MM.1S (cell line): Measurements from ENCODE around the gene PRODH.

Experiments used
- EZH2 ChIP-seq: fragments of 300-600 bp; sonication (generic); optimal IDR thresholded peaks from 2 replicates; pipeline ENCODE3; 2017; ENCODE audit warnings: low read depth, mild to moderate bottlenecking, antibody characterized with exemption, low read length, mixed read lengths
- EZH2phosphoT487 ChIP-seq: fragments of 300-600 bp; sonication (generic); IDR thresholded peaks from 2 replicates; pipeline ENCODE4 v1.6.1; 2018; ENCODE audit warnings: antibody characterized with exemption, low read length
- TF ChIP-seq, protein P1 (sequence below): fragments of 300-600 bp; sonication (generic); IDR thresholded peaks from 2 replicates; pipeline ENCODE4 v1.5.1; 2016; ENCODE audit warnings: antibody characterized with exemption, low read length, mixed read lengths

DNA sequence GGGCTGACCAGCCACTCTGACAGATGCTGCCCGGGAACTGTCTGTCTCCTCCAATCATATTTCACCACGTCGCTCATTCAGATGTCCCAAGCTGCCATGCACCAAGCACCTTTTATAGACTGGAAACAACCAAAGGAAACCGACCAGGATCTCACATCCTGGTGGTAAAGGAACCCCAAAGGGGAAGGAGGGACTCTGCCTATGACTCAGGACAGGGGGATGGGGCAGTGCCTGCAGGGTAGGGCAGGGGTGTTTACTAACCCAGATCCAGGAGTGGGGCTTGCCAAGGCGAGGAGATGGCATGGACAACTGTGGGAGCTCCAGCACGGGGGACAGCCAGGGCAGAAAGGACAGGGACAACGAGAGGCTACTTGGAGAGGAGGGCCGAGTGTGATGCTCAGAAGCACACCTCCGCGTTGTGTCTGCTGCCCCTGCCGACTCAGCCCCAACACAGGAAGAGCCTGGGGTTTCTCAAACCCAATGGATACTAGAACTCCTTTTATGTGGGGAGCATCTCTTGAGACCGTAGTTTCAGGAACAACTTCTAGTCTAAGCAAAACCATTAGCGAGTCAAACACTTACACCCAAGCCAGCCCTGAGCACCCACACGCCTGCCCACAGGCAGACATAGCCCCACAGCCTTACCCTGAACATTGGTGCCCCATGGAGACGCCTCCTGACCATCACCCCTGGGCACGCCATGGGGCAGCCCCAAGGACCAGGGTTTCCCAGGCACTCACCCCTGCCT is 4.0 kb downstream of the PRODH start:
- TF ChIP-seq, protein P1, sequence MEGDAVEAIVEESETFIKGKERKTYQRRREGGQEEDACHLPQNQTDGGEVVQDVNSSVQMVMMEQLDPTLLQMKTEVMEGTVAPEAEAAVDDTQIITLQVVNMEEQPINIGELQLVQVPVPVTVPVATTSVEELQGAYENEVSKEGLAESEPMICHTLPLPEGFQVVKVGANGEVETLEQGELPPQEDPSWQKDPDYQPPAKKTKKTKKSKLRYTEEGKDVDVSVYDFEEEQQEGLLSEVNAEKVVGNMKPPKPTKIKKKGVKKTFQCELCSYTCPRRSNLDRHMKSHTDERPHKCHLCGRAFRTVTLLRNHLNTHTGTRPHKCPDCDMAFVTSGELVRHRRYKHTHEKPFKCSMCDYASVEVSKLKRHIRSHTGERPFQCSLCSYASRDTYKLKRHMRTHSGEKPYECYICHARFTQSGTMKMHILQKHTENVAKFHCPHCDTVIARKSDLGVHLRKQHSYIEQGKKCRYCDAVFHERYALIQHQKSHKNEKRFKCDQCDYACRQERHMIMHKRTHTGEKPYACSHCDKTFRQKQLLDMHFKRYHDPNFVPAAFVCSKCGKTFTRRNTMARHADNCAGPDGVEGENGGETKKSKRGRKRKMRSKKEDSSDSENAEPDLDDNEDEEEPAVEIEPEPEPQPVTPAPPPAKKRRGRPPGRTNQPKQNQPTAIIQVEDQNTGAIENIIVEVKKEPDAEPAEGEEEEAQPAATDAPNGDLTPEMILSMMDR = no peak
- TF ChIP-seq EZH2 (no peak), EZH2phosphoT487 (no peak)
